A549 treated with DMSO at 1 μM for 4 hours (cell line): ENCODE results near the gene STAM2. TPM values are rescaled to one million over a fixed set of nuclear protein-coding genes. Genes with fewer than 3 reads are reported as not detected.

Experiments
- total RNA-seq: library from RNA; stranded (reverse); fragments of 200-300 nt; extraction: Qiagen RNA extraction; gene quantifications from 5 replicates; pipeline ENCODE4 v1.2.3, GENCODE V29; 2022; ENCODE audit warnings: low read depth

The STAM2 gene
- total RNA-seq: 8.6 to 12.1 TPM (median 10.4 TPM) in 5 replicates

GRCh38 chr2:152175368-152176112 lies at the start of gene STAM2:
Gene STAM2, minus strand, starts transcription at chr2:152175763. Its CDS starts 121 bp downstream, at chr2:152175642.

GRCh38 chr2:152098496-152099366 lies 76.8 kb downstream of the STAM2 start, which contains the start of gene CACNB4:
Gene CACNB4, minus strand, starts transcription at chr2:152099044.

Other genes with a start within 250 kb of the STAM2 start
- gene CACNB4, start 76.7 kb downstream of the STAM2 start, total RNA-seq: 0.10 to 0.20 TPM (median 0.11 TPM) in 5 replicates
- 23.5 to 37.7 TPM (median 32.7 TPM) in 5 replicates for gene FMNL2, start 159.4 kb upstream of the STAM2 start, total RNA-seq